GM23338 (cell line): ENCODE measurements around the gene RIT1.

Source experiments
- CREB1 ChIP-seq: fragments of 250-450 bp; sonication (Bioruptor Pico); IDR thresholded peaks from 2 replicates; pipeline ENCODE4 v1.5.0; 2020; ENCODE audit warnings: low read depth, mild to moderate bottlenecking, moderate library complexity
- EZH2 ChIP-seq: fragments of 200-600 bp; sonication (generic); IDR thresholded peaks from one replicate; pipeline ENCODE4 v1.8.0; 2017; ENCODE audit warnings: antibody characterized with exemption, mild to moderate bottlenecking, low read depth; ENCODE audit not compliant: unreplicated experiment
- EZH2phosphoT487 ChIP-seq: fragments of 200-600 bp; sonication (generic); IDR thresholded peaks from one replicate; pipeline ENCODE4 v1.8.1; 2018; ENCODE audit warnings: antibody characterized with exemption; ENCODE audit not compliant: unreplicated experiment
- JUNB ChIP-seq: IDR thresholded peaks from one replicate; pipeline ENCODE4 v1.6.1; 2016; ENCODE audit warnings: antibody characterized with exemption; ENCODE audit not compliant: unreplicated experiment
- NANOG ChIP-seq: IDR thresholded peaks from 2 replicates; pipeline ENCODE4 v1.6.1; 2016; ENCODE audit warnings: antibody characterized with exemption, borderline replicate concordance
- POLR2AphosphoS5 ChIP-seq: IDR thresholded peaks from 2 replicates; pipeline ENCODE4 v1.6.1; 2016; ENCODE audit warnings: antibody characterized with exemption, low read depth
- ZNF114 ChIP-seq: fragments of 250-450 bp; sonication (Bioruptor Pico); IDR thresholded peaks from 2 replicates; pipeline ENCODE4 v1.5.0; 2020; ENCODE audit warnings: mild to moderate bottlenecking, moderate library complexity
- ZNF331 ChIP-seq: fragments of 250-450 bp; sonication (Bioruptor Pico); IDR thresholded peaks from 2 replicates; pipeline ENCODE4 v1.5.0; 2020; ENCODE audit warnings: low read depth, mild to moderate bottlenecking, moderate library complexity
- TF ChIP-seq, protein P1 (sequence below), 2 experiments: fragments of 200-600 bp in 1 of 2; sonication (generic) in 1 of 2; conservative IDR thresholded peaks; 2 replicates each; pipeline versions ENCODE4 v1.5.1 to v1.6.1; 2016 to 2017; ENCODE audit warnings: antibody characterized with exemption in 2 of 2, low read depth in 2 of 2, mild to moderate bottlenecking in 2 of 2, moderate library complexity in 1 of 2
- TF ChIP-seq, protein P2 (sequence below): IDR thresholded peaks from one replicate; pipeline ENCODE4 v1.6.1; 2018; ENCODE audit warnings: antibody characterized with exemption; ENCODE audit not compliant: unreplicated experiment
- TF ChIP-seq, protein P3 (sequence below): fragments of 250-450 bp; sonication (Bioruptor Pico); IDR thresholded peaks from 2 replicates; pipeline ENCODE4 v1.5.0; 2020; ENCODE audit warnings: mild to moderate bottlenecking, moderate library complexity

DNA sequence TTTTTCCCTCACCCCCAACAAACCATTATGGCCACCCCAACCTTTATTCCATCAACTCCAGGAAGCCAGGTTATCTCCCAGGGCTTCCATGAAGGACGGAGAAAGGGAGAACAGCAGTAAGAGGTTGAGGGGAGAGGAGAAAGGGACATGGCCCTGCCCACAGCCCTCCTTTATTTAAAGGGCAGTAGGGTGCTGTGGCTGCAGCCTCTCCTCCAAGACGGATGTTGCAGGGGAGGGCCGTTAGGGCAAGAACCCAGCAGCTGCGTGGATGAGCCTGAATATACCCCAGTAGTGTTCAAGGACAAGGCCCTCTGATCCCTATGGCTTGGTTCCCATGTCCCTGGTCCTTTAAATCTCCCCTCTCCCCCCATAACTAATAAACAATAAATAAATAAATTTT lies 36.1 kb upstream of the RIT1 start:
- TF ChIP-seq, protein P1, sequence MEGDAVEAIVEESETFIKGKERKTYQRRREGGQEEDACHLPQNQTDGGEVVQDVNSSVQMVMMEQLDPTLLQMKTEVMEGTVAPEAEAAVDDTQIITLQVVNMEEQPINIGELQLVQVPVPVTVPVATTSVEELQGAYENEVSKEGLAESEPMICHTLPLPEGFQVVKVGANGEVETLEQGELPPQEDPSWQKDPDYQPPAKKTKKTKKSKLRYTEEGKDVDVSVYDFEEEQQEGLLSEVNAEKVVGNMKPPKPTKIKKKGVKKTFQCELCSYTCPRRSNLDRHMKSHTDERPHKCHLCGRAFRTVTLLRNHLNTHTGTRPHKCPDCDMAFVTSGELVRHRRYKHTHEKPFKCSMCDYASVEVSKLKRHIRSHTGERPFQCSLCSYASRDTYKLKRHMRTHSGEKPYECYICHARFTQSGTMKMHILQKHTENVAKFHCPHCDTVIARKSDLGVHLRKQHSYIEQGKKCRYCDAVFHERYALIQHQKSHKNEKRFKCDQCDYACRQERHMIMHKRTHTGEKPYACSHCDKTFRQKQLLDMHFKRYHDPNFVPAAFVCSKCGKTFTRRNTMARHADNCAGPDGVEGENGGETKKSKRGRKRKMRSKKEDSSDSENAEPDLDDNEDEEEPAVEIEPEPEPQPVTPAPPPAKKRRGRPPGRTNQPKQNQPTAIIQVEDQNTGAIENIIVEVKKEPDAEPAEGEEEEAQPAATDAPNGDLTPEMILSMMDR (conservative IDR thresholded peaks at IDR 0.05; ENCODE audit: low read depth in 2 of 2), result no peak
- TF ChIP-seq POLR2AphosphoS5 (no peak), JUNB (no peak), EZH2 (no peak), EZH2phosphoT487 (no peak), NANOG (no peak), CREB1 (CRISPR knock-in tag) (no peak), ZNF331 (no peak), ZNF114 (CRISPR knock-in tag) (no peak)
- TF ChIP-seq, protein P2, sequence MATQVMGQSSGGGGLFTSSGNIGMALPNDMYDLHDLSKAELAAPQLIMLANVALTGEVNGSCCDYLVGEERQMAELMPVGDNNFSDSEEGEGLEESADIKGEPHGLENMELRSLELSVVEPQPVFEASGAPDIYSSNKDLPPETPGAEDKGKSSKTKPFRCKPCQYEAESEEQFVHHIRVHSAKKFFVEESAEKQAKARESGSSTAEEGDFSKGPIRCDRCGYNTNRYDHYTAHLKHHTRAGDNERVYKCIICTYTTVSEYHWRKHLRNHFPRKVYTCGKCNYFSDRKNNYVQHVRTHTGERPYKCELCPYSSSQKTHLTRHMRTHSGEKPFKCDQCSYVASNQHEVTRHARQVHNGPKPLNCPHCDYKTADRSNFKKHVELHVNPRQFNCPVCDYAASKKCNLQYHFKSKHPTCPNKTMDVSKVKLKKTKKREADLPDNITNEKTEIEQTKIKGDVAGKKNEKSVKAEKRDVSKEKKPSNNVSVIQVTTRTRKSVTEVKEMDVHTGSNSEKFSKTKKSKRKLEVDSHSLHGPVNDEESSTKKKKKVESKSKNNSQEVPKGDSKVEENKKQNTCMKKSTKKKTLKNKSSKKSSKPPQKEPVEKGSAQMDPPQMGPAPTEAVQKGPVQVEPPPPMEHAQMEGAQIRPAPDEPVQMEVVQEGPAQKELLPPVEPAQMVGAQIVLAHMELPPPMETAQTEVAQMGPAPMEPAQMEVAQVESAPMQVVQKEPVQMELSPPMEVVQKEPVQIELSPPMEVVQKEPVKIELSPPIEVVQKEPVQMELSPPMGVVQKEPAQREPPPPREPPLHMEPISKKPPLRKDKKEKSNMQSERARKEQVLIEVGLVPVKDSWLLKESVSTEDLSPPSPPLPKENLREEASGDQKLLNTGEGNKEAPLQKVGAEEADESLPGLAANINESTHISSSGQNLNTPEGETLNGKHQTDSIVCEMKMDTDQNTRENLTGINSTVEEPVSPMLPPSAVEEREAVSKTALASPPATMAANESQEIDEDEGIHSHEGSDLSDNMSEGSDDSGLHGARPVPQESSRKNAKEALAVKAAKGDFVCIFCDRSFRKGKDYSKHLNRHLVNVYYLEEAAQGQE, result no peak
- TF ChIP-seq, protein P3, sequence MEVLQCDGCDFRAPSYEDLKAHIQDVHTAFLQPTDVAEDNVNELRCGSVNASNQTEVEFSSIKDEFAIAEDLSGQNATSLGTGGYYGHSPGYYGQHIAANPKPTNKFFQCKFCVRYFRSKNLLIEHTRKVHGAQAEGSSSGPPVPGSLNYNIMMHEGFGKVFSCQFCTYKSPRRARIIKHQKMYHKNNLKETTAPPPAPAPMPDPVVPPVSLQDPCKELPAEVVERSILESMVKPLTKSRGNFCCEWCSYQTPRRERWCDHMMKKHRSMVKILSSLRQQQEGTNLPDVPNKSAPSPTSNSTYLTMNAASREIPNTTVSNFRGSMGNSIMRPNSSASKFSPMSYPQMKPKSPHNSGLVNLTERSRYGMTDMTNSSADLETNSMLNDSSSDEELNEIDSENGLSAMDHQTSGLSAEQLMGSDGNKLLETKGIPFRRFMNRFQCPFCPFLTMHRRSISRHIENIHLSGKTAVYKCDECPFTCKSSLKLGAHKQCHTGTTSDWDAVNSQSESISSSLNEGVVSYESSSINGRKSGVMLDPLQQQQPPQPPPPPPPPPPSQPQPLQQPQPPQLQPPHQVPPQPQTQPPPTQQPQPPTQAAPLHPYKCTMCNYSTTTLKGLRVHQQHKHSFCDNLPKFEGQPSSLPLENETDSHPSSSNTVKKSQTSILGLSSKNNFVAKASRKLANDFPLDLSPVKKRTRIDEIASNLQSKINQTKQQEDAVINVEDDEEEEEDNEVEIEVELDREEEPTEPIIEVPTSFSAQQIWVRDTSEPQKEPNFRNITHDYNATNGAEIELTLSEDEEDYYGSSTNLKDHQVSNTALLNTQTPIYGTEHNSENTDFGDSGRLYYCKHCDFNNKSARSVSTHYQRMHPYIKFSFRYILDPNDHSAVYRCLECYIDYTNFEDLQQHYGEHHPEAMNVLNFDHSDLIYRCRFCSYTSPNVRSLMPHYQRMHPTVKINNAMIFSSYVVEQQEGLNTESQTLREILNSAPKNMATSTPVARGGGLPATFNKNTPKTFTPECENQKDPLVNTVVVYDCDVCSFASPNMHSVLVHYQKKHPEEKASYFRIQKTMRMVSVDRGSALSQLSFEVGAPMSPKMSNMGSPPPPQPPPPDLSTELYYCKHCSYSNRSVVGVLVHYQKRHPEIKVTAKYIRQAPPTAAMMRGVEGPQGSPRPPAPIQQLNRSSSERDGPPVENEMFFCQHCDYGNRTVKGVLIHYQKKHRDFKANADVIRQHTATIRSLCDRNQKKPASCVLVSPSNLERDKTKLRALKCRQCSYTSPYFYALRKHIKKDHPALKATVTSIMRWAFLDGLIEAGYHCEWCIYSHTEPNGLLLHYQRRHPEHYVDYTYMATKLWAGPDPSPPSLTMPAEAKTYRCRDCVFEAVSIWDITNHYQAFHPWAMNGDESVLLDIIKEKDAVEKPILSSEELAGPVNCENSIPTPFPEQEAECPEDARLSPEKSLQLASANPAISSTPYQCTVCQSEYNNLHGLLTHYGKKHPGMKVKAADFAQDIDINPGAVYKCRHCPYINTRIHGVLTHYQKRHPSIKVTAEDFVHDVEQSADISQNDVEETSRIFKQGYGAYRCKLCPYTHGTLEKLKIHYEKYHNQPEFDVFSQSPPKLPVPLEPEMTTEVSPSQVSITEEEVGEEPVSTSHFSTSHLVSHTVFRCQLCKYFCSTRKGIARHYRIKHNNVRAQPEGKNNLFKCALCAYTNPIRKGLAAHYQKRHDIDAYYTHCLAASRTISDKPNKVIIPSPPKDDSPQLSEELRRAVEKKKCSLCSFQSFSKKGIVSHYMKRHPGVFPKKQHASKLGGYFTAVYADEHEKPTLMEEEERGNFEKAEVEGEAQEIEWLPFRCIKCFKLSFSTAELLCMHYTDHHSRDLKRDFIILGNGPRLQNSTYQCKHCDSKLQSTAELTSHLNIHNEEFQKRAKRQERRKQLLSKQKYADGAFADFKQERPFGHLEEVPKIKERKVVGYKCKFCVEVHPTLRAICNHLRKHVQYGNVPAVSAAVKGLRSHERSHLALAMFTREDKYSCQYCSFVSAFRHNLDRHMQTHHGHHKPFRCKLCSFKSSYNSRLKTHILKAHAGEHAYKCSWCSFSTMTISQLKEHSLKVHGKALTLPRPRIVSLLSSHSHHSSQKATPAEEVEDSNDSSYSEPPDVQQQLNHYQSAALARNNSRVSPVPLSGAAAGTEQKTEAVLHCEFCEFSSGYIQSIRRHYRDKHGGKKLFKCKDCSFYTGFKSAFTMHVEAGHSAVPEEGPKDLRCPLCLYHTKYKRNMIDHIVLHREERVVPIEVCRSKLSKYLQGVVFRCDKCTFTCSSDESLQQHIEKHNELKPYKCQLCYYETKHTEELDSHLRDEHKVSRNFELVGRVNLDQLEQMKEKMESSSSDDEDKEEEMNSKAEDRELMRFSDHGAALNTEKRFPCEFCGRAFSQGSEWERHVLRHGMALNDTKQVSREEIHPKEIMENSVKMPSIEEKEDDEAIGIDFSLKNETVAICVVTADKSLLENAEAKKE, result no peak
